ENCODE measurements around the gene BTBD16. TPM values are rescaled to one million over a fixed set of nuclear protein-coding genes. Genes with fewer than 3 reads are reported as not detected.

Gene BTBD16
- total RNA-seq, 6 experiments from 2014 or later: not detected

- DNase-seq: no peak
- no peak overlapping the region for H3K27ac Mint-ChIP-seq
- no peak overlapping the region for H3K4me3 Mint-ChIP-seq
- no peaks in the 10 kb centered on the region for H3K9me3 Mint-ChIP-seq
- no peaks in the 10 kb centered on the region; the same call in 1 of the 2 replicates for H3K27me3 Mint-ChIP-seq (ENCODE audit: insufficient read depth)
- H3K4me1 Mint-ChIP-seq (ENCODE audit: low read depth): no peaks in the 10 kb centered on the region
- no peak for TF ChIP-seq CTCF (IDR thresholded peaks at IDR 0.05)
- no peaks in the 10 kb centered on the region; the same call in 1 of the 2 replicates for H3K36me3 Mint-ChIP-seq (ENCODE audit: low read depth)
Measured at GRCh38 chr10:122246830-122247520, 24.1 kb upstream of the BTBD16 start.

GRCh38 chr10:122248356-122249302 is 22.5 kb upstream of the BTBD16 start:
- no peaks in the 10 kb centered on the region for H3K4me1 Mint-ChIP-seq (ENCODE audit: low read depth)
- no peak for DNase-seq
- H3K27ac Mint-ChIP-seq: no peak overlapping the region
- H3K27me3 Mint-ChIP-seq (ENCODE audit: insufficient read depth): no peaks in the 10 kb centered on the region; the same call in 1 of the 2 replicates
- no peak for TF ChIP-seq CTCF (IDR thresholded peaks at IDR 0.05)
- H3K4me3 Mint-ChIP-seq: no peak overlapping the region
- peaks cover 3% of the 10 kb centered on the region; the same call in 1 of the 2 replicates for H3K36me3 Mint-ChIP-seq (ENCODE audit: low read depth)
- H3K9me3 Mint-ChIP-seq: no peaks in the 10 kb centered on the region

GRCh38 chr10:122249303-122249850 is 21.7 kb upstream of the BTBD16 start:
- DNase-seq: no peak
- no peaks in the 10 kb centered on the region for H3K9me3 Mint-ChIP-seq
- H3K4me3 Mint-ChIP-seq: no peak overlapping the region
- H3K27me3 Mint-ChIP-seq (ENCODE audit: insufficient read depth): no peaks in the 10 kb centered on the region; the same call in 1 of the 2 replicates
- peaks cover 4% of the 10 kb centered on the region; the same call in 1 of the 2 replicates for H3K36me3 Mint-ChIP-seq (ENCODE audit: low read depth)
- H3K27ac Mint-ChIP-seq: no peak overlapping the region
- no peaks in the 10 kb centered on the region for H3K4me1 Mint-ChIP-seq (ENCODE audit: low read depth)
- TF ChIP-seq CTCF (IDR thresholded peaks at IDR 0.05): no peak

GRCh38 chr10:122249991-122250750 is 20.9 kb upstream of the BTBD16 start:
- H3K9me3 Mint-ChIP-seq: no peaks in the 10 kb centered on the region
- no peak overlapping the region for H3K27ac Mint-ChIP-seq
- no peak for TF ChIP-seq CTCF (IDR thresholded peaks at IDR 0.05)
- H3K4me1 Mint-ChIP-seq (ENCODE audit: low read depth): no peaks in the 10 kb centered on the region
- DNase-seq: no peak
- peaks cover 4% of the 10 kb centered on the region; the same call in 1 of the 2 replicates for H3K36me3 Mint-ChIP-seq (ENCODE audit: low read depth)
- H3K4me3 Mint-ChIP-seq: no peak overlapping the region
- no peaks in the 10 kb centered on the region; the same call in 1 of the 2 replicates for H3K27me3 Mint-ChIP-seq (ENCODE audit: insufficient read depth)
